OCI-LY1 (cell line): Measurements from ENCODE around the gene SMC3.

Experiments
- H2AFZ ChIP-seq: fragments of 200-600 bp; sonication (generic), shearing (Covaris generic); 2 replicates; pipeline ENCODE4 v1.6.0; 2014; ENCODE audit warnings: antibody characterized with exemption, mild to moderate bottlenecking, low read length
- H3F3A ChIP-seq: fragments of 200-600 bp; sonication (generic), shearing (Covaris generic); 2 replicates; pipeline ENCODE4 v1.6.0; 2014; ENCODE audit warnings: mild to moderate bottlenecking, antibody characterized with exemption, low read length, moderate library complexity; ENCODE audit not compliant: insufficient read depth
- H3K27ac ChIP-seq: fragments of 200-600 bp; sonication (generic); 2 replicates; pipeline ENCODE4 v1.5.1; 2014; ENCODE audit warnings: low read length, mixed run types, mild to moderate bottlenecking, low read depth; ENCODE audit not compliant: poor library complexity, severe bottlenecking
- H3K27me3 ChIP-seq: fragments of 200-600 bp; sonication (generic); 2 replicates; pipeline ENCODE4 v1.6.0; 2014; ENCODE audit warnings: antibody characterized with exemption, mild to moderate bottlenecking, low read length, moderate library complexity; ENCODE audit not compliant: insufficient read depth
- H3K36me3 ChIP-seq: fragments of 200-600 bp; sonication (generic); 2 replicates; pipeline ENCODE4 v1.6.1; 2014; ENCODE audit warnings: mild to moderate bottlenecking, antibody characterized with exemption, low read length, moderate library complexity, mixed read lengths; ENCODE audit not compliant: insufficient read depth
- H3K4me1 ChIP-seq: fragments of 200-600 bp; sonication (generic); 2 replicates; pipeline ENCODE4 v1.5.1; 2014; ENCODE audit warnings: mild to moderate bottlenecking, low read length, moderate library complexity; ENCODE audit not compliant: insufficient read depth, severe bottlenecking
- H3K4me2 ChIP-seq: fragments of 200-600 bp; sonication (generic), shearing (Covaris generic); 2 replicates; pipeline ENCODE4 v1.6.1; 2014; ENCODE audit warnings: low read length
- H3K4me3 ChIP-seq: fragments of 200-600 bp; sonication (generic); 2 replicates; pipeline ENCODE4 v1.5.1; 2014; ENCODE audit warnings: low read length, low read depth, mild to moderate bottlenecking, mixed read lengths; ENCODE audit not compliant: poor library complexity, severe bottlenecking
- H3K79me2 ChIP-seq: fragments of 200-600 bp; shearing (Covaris generic); 2 replicates; pipeline ENCODE4 v1.6.1; 2016; ENCODE audit warnings: mixed run types, low read length, mixed read lengths; ENCODE audit not compliant: insufficient read depth
- H3K9ac ChIP-seq: fragments of 200-600 bp; sonication (generic), shearing (Covaris generic); 2 replicates; pipeline ENCODE4 v1.6.1; 2014; ENCODE audit warnings: mild to moderate bottlenecking, low read length, mixed read lengths
- H3K9me2 ChIP-seq: fragments of 200-600 bp; sonication (generic), shearing (Covaris generic); 2 replicates; pipeline ENCODE4 v1.6.1; 2014; ENCODE audit warnings: low read depth, mild to moderate bottlenecking, low read length, mixed read lengths
- H3K9me3 ChIP-seq: fragments of 200-600 bp; shearing (Covaris generic); 2 replicates; pipeline ENCODE4 v1.6.1; 2014; ENCODE audit warnings: low read length, mixed read lengths
- H4K20me1 ChIP-seq: fragments of 200-600 bp; sonication (generic), shearing (Covaris generic); 2 replicates; pipeline ENCODE4 v1.6.0; 2016; ENCODE audit warnings: mild to moderate bottlenecking, low read length; ENCODE audit not compliant: insufficient read depth
- EZH2 ChIP-seq: fragments of 200-600 bp; sonication (generic), shearing (Covaris generic); IDR thresholded peaks from 2 replicates; pipeline ENCODE4 v1.8.0; 2017; ENCODE audit warnings: borderline replicate concordance, mixed run types, mild to moderate bottlenecking, antibody characterized with exemption, low read length, moderate library complexity, mixed read lengths
- TF ChIP-seq, protein P1 (sequence below): fragments of 200-600 bp; sonication (generic), shearing (Covaris generic); IDR thresholded peaks from 2 replicates; pipeline ENCODE4 v1.5.1; 2017; ENCODE audit warnings: mild to moderate bottlenecking, antibody characterized with exemption, low read length, moderate library complexity, mixed read lengths

The SMC3 gene

DNA sequence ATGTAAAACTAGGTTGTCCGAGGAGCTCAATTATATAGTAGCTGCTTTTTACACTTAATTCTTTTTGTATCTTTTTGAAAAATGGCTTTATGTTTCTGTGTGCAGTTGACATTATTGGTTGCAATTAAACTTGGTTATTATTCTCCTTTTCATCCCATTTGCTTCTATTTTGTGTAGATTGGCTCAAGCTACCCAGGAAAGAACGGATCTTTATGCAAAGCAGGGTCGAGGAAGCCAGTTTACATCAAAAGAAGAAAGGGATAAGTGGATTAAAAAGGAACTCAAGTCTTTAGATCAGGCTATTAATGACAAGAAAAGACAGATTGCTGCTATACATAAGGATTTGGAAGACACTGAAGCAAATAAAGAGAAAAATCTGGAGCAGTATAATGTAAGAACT lies 16.5 kb downstream of the SMC3 start:
- Histone ChIP-seq H3K4me3 (no peak overlapping the region), H3K9ac (no peak overlapping the region), H3K4me1 (no peaks in the 10 kb centered on the region), H3F3A (no peaks in the 10 kb centered on the region; the same call in 1 of the 2 replicates), H3K4me2 (no peak overlapping the region), H3K27me3 (no peaks in the 10 kb centered on the region), H3K9me2 (no peaks in the 10 kb centered on the region), H2AFZ (no peak overlapping the region), H4K20me1 (no peaks in the 10 kb centered on the region), H3K27ac (no peak overlapping the region), H3K36me3 (peaks cover 94% of the 10 kb centered on the region), H3K9me3 (no peaks in the 10 kb centered on the region), H3K79me2 (no peaks in the 10 kb centered on the region)
- TF ChIP-seq EZH2 = no peak
- TF ChIP-seq, protein P1, sequence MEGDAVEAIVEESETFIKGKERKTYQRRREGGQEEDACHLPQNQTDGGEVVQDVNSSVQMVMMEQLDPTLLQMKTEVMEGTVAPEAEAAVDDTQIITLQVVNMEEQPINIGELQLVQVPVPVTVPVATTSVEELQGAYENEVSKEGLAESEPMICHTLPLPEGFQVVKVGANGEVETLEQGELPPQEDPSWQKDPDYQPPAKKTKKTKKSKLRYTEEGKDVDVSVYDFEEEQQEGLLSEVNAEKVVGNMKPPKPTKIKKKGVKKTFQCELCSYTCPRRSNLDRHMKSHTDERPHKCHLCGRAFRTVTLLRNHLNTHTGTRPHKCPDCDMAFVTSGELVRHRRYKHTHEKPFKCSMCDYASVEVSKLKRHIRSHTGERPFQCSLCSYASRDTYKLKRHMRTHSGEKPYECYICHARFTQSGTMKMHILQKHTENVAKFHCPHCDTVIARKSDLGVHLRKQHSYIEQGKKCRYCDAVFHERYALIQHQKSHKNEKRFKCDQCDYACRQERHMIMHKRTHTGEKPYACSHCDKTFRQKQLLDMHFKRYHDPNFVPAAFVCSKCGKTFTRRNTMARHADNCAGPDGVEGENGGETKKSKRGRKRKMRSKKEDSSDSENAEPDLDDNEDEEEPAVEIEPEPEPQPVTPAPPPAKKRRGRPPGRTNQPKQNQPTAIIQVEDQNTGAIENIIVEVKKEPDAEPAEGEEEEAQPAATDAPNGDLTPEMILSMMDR = no peak

DNA sequence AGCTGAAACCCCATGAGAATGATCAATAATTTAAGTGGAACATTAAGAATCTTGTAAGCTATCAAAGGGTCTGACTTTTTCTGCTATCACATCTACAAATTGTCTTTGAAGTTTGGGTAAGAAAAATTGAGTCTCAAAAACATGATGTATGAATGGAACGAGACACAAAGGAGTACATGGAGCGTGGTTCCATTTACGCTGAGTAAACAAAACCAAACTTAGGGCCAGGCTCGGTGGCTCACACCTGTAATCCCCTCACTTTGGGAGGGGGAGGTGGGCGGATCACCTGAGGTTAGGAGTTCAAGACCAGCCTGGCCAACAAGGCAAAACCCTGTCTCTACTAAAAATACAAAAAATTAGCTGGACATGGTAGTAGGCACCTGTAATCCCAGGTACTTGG lies 24.3 kb downstream of the SMC3 start:
- Histone ChIP-seq H3K4me2 (no peak overlapping the region), H3K36me3 (peaks cover 96% of the 10 kb centered on the region), H2AFZ (no peak overlapping the region), H3K79me2 (peaks cover 6% of the 10 kb centered on the region; the same call in 1 of the 2 replicates), H3F3A (0 out of 2 replicates have a peak, but pooled peaks cover 4% of the 10 kb centered on the region), H3K27me3 (no peaks in the 10 kb centered on the region), H3K4me1 (no peaks in the 10 kb centered on the region), H4K20me1 (no peaks in the 10 kb centered on the region), H3K9me2 (no peaks in the 10 kb centered on the region), H3K4me3 (no peak overlapping the region), H3K9ac (no peak overlapping the region), H3K9me3 (no peaks in the 10 kb centered on the region), H3K27ac (no peak overlapping the region)
- TF ChIP-seq, protein P1 = no peak
- TF ChIP-seq EZH2 = no peak

DNA sequence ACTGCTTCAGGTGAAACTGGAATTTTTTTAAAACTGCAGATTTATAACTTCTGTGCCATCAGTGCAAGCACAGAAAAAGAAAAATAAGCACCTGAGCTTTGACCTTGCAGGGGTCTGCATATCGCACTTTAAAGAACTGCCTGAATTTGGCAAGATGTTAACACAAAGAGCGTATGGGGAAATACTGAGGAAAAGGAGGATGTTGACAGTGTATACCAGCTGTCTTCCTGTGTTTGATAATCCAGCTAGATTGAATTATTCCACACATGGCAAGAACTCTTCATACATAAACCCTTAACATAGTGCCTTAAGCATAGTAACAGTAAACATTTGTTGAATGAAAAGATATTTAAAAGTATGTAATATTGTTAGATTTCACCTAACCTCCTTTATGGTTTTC lies 30.0 kb downstream of the SMC3 start:
- Histone ChIP-seq H3K36me3 (peaks cover 94% of the 10 kb centered on the region), H3K4me3 (no peak overlapping the region), H3K27me3 (no peaks in the 10 kb centered on the region), H3K27ac (no peak overlapping the region), H4K20me1 (peaks cover 3% of the 10 kb centered on the region; the same call in 1 of the 2 replicates), H3K4me2 (no peak overlapping the region), H3K9ac (no peak overlapping the region), H3K4me1 (no peaks in the 10 kb centered on the region), H3K9me3 (no peaks in the 10 kb centered on the region), H3K79me2 (peaks cover 46% of the 10 kb centered on the region), H3K9me2 (no peaks in the 10 kb centered on the region), H3F3A (peaks cover 3% of the 10 kb centered on the region; the same call in 1 of the 2 replicates), H2AFZ (no peak overlapping the region)
- TF ChIP-seq, protein P1 = no peak
- no peak for TF ChIP-seq EZH2
